Stimulated activated CD4-positive, alpha-beta T cell treated with anti-CD3 and anti-CD28 coated beads, Interleukin-1b, Interleukin-23, amount 100 ng/mL, for 4 hours (primary cell): ENCODE measurements around the gene QSOX1.

Experiments used
- DNase-seq, 2 donors: peaks; one replicate each; pipeline ENCODE4 v3.0.0-alpha.2; 2020; ENCODE audit warnings: low read depth in 2 of 2

Gene QSOX1

GRCh38 chr1:180234369-180235076 is 79.9 kb downstream of the QSOX1 start:
- DNase-seq, result no peak

GRCh38 chr1:180235077-180235501 is 80.4 kb downstream of the QSOX1 start:
- DNase-seq, result no peak

GRCh38 chr1:180235502-180236239 is 81.0 kb downstream of the QSOX1 start:
- no peak for DNase-seq

GRCh38 chr1:180236698-180237509 is 82.2 kb downstream of the QSOX1 start:
- no peak for DNase-seq

- DNase-seq, result no peak
Measured at GRCh38 chr1:180237869-180238476, 83.3 kb downstream of the QSOX1 start.

- no peak for DNase-seq
Measured at GRCh38 chr1:180238675-180239074, 84.0 kb downstream of the QSOX1 start.

- DNase-seq, result no peak
Measured at GRCh38 chr1:180239145-180240096, 84.8 kb downstream of the QSOX1 start.

GRCh38 chr1:180241716-180242544 is 87.3 kb downstream of the QSOX1 start:
- no peak for DNase-seq

GRCh38 chr1:180243517-180244221 is 89.0 kb downstream of the QSOX1 start:
- no peak for DNase-seq

GRCh38 chr1:180244840-180245239 is 90.2 kb downstream of the QSOX1 start:
- no peak for DNase-seq

GRCh38 chr1:180246579-180246978 is 91.9 kb downstream of the QSOX1 start:
- DNase-seq, result no peak

GRCh38 chr1:180247061-180247460 is 92.4 kb downstream of the QSOX1 start:
- no peak for DNase-seq

GRCh38 chr1:180247580-180247979 is 92.9 kb downstream of the QSOX1 start:
- DNase-seq, result no peak

GRCh38 chr1:180248176-180248575 is 93.5 kb downstream of the QSOX1 start:
- no peak for DNase-seq

- DNase-seq, result no peak
Measured at GRCh38 chr1:180248731-180249681, 94.3 kb downstream of the QSOX1 start.

GRCh38 chr1:180249725-180250498 is 95.2 kb downstream of the QSOX1 start:
- no peak for DNase-seq

GRCh38 chr1:180250499-180250770 is 95.8 kb downstream of the QSOX1 start:
- DNase-seq, result no peak
